ENCODE results near the gene CRIM1.

Gene CRIM1

DNA sequence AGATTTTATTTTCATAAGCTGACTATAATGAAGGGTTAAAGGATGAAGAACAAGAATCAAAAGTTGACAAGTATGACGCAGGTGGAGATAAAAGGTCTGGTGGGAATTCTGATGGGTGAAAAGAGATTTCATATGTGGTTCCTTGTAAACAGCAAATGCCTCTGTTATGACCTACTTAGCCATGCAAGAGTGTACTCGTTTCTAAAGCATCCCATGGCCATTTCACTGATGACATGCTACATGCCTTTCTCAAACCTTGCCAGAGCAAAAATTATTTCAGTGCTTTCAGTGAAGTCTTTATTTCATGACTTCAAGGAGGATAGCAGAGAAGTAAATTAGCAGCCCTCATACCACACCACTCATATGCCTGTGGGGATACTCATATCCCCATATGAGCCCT lies 170.6 kb downstream of the CRIM1 start:
- DNase-seq, result no peak

DNA sequence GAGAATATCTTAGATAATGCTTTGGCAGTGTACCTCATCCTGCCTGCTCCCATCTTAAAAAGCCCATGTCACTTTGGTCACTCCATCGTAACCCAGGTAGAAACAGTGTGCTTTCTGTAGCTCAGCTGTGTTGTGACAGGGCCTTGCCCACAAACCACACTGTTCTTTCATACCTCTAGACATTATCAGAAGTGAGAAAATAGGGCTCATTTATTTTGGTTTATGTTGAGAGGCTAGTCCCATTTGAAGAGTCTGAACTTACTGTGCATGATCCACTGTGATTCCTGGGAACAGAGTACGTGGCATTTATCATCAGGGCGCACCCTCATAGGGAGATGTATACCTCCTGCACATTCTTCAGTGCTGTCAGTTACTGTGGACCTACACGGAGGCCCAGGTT lies 172.7 kb downstream of the CRIM1 start:
- DNase-seq, result no peak

DNA sequence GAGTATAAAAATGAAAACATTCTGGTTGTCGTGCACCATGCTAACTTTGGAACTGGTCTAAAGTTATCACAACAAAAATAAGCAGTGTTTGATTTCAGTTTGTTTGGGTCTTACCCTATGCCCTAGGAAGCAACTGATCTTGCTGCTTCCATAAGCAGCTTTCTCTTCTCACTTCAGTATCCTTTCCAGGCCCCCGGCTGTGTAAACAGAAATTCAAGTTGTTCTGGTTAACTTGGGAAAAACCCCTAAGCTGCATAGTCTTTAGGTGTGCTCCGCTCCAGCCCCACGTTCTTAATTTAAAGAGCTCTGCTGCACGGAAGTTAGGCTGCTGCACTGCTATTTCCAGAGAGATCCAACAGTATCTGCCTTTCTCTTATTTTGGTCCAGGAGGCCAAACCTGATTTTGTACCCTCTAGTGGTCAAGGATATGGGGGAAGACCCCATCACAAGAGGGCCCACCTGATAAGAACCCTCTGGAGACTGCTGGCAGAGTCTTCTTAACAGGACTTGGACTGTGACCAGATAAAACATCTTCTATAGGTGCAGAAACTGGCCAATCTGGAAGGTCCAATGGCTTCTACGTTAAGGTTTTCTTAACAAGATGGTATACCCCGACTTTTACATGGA lies 173.3 kb downstream of the CRIM1 start:
- DNase-seq, result no peak

DNA sequence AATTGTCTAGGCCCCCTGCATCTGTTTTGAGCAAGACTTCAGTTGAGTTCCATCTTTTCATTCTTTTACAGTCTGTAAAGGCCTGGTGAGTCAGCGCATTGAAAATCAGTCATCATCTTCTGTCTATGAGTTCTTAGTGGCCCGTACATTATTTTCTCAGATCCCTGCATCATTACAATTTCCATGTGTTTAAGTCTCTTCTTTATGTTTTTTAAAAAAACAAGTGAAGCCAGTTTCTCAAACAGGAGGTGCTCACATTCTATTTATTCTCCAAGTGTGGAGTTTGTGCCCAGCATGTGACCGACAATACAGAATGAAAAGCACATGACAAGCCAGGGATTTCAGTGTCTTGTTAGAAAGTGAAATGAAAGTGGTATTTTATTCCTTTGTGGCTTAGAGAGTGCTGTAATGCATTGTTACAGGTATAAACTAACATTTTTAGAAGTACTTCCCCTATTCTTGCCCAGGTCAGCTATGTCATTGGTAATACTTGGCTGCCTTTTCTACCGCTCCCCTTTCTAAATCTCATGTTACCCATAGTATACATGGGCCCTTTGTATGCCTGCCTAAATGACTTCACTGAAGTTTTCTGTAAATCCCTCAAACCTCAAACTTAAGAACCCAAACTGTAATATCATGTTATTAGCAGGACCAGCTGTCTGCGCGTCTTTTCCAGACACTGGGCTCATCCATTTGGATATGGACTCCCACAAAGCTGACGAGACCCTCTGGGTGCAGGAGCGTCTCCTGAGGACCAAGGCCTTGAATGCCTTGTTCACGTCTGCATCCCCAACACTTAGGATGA lies 174.8 kb downstream of the CRIM1 start:
- no peak for DNase-seq

DNA sequence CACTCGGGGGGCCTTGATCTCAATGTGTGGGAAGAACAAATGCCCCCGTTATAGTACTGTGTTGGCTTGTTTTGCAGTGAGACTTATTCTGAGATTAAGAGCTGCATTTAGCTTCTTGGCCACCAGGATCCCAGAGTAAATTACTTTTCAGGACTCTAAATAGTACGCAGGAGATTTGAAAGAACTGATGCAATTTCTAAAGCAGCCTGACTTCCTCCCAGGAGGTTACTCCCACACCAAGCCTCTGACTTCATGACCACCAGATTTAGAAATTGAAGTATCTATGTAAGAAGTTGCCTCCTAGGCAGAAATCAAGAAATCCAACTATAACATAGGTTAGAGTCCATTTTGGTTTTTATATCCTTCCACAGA lies 175.4 kb downstream of the CRIM1 start:
- no peak for DNase-seq

DNA sequence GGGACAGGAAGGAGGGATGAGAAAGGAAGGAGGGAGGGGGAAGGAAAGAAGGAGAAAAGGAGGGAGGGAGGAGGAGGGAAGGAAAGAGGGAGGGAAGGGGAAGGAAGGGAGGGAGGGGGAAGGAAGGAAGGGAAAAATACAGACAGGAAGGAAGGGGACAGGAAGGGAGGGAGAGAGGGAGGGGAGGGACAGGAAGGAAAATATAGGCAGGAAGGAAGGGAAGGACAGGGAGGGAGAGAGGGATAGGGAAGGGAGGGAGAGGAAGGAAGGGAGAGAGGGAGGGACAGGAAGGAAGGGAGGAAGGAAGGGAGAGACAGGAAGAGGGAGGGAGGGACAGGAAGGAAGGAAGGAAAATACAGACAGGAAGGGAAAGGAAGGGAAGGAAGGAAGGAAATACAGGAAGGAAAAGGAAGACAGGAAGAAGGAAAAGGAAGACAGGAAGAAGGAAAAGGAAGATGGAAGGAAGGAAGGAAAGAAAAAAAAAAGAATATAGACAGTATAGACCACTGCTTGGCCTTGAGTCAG lies 178.8 kb downstream of the CRIM1 start:
- no peak for DNase-seq

DNA sequence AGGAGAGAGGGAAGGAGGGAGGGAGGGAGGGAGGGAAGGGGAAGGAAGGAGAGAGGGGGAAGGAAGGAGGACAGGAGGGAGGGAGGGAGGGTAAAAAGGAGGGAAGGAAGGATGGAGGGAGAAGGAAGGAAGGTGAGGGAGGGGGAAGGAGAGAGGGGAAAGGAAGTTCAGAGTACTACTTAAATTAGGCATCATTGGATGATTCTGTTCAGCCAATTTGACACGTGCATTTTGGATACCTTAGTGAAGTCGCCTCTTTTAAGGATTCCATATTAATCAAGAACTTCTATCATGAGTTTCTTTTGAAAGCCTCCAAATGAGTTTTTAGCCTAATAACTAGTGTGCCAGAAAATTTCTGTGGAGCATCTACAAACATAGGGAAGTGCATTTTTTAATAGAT lies 179.5 kb downstream of the CRIM1 start:
- no peak for DNase-seq

DNA sequence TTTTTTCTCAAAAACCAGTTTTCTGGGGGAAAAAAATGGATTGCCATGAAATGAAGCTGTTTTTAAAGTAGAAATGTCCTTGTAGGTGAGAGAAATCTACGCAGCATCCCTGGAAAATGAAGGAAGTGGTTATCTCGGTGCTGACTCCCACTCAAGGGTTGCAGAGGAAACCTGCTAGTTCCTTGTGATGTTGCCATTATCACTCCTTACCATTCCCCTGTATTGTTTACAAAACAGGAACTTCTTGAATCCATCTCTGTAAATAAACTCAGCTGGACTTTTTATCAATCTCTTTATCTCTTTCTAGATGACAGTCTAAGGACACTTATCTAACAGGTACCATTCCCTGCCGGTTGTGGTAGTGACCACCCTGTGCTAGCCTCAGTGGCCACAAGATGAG lies 181.2 kb downstream of the CRIM1 start:
- no peak for DNase-seq

DNA sequence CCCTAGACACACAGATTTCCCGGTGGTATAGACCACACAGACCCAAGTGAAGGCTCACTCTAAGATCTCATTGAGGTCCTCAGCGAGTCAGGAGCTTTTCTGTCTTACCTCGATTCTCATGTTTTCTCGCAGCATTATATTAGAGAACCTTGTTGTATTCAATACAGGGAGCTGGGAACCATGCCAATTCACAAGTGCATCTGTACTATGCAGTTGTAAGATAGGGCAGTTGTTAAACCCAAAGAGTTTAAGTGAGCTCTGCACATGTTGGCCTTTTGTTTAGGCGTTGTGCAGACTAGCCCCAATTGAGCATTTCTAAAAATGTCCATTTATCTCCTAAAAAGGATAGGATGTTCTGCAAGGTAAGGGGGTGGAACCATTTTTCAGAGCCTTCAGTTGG lies 182.8 kb downstream of the CRIM1 start:
- DNase-seq, result no peak

DNA sequence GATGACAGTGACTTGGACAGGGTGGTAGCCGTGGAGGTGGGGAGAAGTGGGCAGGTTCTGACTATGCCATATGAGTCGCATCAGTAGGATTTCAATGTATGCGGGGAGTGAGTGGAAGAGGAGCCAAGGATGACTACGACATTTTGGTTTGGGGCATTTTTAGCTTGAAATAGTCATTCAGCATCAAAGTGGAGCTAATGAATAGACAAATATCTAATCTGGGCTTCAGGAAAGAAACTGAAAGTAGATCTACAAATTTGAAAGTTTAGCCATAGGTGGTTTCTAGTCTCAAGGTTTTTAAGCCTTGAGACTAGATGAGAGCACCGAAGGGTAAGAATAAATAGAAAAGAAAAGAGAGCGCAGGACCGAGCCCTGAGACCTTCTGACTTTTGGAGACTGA lies 184.1 kb downstream of the CRIM1 start:
- DNase-seq, result no peak

DNA sequence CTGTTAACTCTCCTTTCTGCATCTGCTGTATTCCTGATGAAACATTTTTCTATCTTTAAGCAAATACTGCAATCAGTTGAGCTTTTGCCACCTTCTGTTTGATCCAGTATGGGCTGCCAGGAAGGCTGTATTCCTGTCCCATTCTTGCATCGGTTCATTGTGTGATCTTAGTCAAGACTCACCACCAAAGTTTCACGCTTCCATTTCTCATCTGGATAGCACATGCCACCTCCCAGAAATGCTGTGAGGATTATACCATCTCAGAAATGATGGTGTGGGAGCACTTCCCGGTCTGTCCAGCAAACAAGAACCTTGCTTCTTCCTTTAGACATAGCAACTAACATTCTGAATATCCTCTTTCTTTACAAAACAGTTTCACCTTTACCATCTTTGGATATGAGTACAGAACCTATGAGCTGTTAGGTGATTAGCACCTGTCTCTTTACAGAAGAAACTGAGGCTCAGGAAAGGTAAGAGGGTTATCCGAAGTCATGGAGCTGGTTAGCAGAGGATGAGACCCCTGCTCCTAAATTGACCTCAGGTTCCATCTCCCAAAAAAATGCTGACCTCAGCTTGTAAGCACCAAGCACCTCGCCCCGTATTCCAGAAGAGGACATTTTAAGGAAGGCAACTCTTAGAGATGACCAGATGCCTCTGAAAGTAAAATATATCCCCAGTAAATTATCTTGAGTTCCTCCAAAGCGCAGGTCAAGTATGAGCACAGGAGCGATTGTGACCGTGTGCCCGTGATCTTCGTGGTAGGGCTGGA lies 185.6 kb downstream of the CRIM1 start:
- no peak for DNase-seq

DNA sequence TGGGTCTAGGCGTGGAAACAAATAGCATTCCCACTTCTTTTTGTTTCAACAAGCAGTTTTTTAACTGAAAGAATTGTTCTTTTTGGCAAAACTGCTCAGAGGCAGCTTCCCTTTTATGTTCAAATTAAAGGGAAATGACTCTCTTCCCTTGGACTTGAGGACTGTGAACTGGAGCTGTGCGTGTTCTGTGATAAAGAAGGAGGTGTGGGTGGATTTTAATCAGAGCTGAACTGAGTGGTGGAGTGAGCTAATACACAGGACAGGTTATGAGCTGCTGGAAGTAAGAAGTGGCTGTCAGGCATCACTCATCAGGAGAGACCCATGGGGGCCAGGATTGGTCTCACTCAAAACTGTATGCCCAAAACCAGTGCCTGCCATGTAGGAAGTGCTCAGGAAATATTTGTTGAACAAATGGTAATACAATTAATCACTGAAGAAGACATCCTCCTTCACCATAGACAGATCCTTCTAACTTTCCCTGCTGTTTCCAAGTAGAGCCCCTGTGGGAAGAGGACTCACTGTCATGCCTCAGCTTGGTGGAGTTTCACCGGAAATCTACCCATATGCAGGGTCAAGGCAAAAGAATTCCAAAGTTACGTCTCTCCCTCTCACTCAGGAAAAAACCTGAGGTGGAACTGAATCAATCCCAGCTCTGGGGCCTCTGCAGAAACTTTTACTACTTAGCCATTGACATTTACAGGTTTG lies 186.5 kb downstream of the CRIM1 start:
- no peak for DNase-seq

DNA sequence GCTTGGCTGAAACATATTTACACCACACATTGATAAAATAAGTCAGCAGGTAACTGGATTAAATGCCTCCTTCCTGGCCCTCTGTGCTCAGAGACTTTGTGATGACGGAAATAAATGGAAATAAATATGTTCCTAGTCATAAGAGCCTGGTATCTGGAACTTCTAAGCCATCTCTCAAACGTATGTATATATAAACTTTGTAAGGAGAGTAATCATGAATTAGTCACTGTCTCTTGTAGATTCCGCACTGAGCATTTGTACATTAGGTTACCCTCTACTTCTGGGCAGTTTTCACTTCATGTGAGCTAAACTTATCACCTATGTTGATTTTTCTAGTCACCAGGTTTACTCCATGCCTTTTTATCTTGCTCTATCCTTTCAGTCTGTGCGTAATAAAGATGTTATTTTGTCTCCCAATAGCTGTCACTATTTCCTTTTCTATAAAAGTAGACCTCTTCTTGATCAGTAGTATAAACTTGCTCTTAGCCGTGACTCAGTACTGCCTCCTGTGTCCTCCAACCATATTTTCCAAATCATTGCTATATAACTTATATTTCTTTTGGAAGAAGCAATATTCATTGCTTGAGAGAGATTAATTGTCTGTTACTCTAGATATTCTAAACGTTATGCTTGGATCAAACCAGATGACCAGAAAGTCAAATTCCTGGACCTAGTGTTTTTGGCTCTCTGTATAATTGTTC lies 189.2 kb downstream of the CRIM1 start:
- DNase-seq, result no peak

DNA sequence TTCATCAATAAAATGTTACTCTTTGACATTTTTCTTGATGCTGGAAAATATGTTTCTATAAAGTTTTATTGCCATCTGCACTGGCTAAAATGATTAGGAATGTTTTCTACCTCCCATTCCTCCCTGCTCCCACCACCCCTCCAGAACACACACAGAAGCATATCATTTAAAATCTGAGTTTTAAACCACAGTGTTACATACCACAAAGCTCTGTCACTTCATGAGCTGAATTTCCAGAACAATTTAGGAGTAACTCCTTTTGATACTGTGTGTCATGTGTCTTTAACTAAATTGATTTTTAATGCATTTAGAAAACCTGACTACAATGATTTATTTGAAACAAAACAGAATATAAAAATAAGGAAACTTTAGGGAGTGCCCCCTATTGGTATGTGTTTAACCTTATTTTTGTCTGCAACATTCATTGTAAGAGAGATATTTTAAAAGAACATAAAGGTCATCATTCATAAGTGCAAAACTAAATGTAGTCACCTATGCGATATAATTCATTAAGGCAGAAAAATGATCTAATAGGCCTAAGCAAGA lies 190.4 kb downstream of the CRIM1 start:
- no peak for DNase-seq

DNA sequence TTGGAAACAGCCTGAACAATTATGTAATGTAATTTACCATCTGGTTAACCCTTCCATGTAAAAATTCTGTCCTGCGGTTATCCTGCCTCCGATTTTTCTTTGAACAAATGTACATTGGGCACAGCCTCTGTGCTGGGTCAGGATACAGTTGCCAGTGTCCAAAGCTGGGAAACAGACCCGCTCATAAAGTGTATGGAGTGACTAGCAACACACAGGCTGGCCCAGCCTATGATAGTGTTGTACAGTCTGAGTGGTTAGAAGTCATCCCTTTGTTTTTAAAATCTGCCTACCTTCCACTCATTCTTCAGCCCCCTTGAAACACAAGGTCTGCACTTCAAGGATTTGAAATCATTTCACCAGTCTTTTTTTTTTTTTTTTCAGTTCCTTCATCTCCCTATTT lies 192.3 kb downstream of the CRIM1 start:
- DNase-seq, result no peak

DNA sequence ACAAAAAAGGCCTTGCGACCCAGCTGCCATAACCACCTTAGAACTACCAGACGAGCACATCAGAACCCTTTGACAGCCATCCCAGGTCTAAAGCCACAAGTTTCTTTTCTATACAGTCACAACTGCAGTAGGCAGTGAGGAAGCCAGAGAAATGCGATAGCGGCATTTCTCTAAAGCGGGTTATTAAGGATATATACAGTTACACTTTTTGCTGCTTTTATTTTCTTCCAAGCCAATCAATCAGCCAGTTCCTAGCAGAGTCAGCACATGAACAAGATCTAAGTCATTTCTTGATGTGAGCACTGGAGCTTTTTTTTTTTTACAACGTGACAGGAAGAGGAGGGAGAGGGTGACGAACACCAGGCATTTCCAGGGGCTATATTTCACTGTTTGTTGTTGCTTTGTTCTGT lies 193.6 kb downstream of the CRIM1 start:
- DNase-seq, result no peak

DNA sequence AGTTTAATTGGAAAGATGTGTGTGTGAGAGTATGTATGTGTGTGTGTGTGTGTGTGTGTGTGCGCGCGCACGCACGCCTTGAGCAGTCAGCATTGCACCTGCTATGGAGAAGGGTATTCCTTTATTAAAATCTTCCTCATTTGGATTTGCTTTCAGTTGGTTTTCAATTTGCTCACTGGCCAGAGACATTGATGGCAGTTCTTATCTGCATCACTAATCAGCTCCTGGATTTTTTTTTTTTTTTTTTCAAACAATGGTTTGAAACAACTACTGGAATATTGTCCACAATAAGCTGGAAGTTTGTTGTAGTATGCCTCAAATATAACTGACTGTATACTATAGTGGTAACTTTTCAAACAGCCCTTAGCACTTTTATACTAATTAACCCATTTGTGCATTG lies 194.4 kb downstream of the CRIM1 start:
- DNase-seq, result no peak

DNA sequence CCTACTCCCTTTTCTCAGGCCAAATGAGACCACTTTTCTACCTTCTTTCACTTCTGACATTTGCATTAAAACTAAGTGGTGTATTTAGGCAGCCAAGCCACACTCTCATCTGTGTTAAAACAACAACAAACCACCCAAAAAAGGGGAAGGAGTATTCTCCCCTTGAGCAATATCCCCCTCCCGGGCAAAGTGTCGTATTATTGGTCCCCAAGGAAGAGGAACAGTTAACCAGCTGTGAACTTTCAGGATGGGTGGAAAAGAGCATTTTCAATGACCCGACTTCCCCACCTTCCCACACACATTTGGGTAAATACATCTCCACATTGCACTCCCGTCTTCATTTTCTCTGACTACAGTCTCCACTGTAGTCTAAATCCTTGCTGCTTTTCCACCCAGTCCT lies 198.1 kb downstream of the CRIM1 start:
- DNase-seq, result no peak

DNA sequence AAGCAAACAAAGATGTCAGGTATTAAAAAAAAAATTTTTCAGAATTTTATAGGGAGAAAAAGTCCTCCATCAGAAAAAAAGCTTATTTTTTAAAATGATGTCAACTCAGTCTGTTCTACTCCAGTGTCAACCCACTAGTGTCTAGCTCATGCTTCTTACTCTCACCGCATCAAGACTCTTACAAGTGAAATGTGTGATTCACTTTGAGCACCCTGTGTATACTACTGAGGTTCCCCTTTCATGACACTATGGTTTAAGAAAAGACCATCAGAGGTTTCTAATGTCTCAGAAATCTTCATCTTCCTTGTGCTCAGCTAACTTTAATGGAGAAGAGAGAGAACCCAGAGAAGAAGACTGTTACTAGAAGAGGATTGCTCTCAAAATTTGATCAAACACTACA lies 199.0 kb downstream of the CRIM1 start:
- no peak for DNase-seq

DNA sequence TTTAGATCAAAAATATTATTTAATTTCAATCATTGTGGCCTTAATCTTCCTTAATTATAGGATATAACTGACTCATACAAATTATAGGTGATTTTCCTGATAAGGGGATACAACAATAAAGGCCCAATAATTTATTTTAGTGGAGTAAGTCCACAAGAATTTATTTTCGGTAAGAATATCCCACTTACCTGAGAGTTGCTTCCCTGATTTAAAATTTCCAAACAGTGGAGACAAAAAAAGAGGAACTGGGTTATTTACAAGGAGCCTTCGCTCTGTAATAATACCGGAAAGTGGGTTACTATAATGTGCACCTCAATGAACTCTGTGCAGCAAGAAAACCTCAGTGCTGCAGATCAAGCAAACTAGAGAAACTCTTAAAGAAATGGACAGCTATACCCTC lies 200.2 kb downstream of the CRIM1 start:
- no peak for DNase-seq

DNA sequence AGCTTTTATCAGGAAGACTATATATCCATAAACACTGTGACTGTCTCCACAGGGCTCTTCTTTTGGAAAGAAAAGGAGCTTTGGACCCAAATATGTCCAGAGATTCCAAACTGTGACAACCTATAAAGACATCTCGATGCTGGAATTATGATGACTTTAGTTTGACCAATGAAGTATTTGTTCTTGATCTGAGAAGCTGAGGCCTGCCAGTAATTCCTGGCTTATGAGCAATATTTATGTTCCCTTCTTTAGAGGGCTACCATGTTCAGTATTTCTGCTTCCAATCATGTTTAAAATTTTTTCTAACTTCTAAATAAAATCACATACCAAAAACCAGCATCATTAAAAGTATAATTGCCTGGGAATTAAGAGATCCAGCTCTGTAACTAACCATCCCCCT lies 201.3 kb downstream of the CRIM1 start:
- no peak for DNase-seq

DNA sequence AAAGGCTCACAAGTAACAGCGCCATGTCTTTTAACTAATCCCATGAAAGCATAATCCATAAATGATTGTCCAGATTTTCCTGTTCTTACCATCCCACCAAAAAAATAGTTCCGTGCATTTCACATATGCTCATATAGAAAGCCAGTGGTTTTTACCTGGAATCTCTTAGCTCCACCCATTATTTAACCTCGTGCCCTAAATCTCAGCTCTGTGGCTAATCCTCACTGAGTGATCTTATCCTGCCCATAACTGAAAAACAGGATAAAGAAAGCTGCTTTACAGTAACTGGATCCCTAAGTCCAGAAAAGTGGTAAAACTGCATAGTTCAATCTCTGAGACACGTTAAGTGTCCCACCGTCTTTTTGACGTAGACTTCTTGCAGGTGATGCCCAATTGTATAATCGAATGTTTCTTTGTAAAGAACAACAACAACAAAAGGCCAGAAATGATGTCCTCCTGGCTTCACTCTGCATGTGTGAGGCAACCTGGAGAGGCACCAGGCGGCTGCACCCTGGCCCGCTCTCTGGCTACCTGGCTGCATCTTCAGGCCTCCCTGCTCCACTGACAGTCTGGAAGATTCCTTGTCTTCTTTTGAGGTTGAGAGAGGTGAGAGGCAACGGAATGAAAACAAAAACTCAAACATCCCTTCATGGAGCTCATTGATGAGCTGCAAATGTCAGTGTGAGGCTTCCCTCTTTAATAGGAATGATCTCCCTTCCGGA lies 203.8 kb downstream of the CRIM1 start:
- DNase-seq, result no peak
